Erythroblast (primary cell): ENCODE data around the gene POLD2.

Experiments used
- DNase-seq, 2 experiments: peaks; one replicate each; lab custom pipeline; 2025; lab: John Stamatoyannopoulos, UW
- GATA1 ChIP-seq: IDR thresholded peaks from 2 replicates; pipeline ENCODE4 v1.6.1; 2011; ENCODE audit warnings: low read depth, mild to moderate bottlenecking, control low read depth, low read length, moderate library complexity
- POLR2A ChIP-seq: IDR thresholded peaks from 2 replicates; pipeline ENCODE4 v1.6.1; 2011; ENCODE audit warnings: mild to moderate bottlenecking, low read length

POLD2 gene

DNA sequence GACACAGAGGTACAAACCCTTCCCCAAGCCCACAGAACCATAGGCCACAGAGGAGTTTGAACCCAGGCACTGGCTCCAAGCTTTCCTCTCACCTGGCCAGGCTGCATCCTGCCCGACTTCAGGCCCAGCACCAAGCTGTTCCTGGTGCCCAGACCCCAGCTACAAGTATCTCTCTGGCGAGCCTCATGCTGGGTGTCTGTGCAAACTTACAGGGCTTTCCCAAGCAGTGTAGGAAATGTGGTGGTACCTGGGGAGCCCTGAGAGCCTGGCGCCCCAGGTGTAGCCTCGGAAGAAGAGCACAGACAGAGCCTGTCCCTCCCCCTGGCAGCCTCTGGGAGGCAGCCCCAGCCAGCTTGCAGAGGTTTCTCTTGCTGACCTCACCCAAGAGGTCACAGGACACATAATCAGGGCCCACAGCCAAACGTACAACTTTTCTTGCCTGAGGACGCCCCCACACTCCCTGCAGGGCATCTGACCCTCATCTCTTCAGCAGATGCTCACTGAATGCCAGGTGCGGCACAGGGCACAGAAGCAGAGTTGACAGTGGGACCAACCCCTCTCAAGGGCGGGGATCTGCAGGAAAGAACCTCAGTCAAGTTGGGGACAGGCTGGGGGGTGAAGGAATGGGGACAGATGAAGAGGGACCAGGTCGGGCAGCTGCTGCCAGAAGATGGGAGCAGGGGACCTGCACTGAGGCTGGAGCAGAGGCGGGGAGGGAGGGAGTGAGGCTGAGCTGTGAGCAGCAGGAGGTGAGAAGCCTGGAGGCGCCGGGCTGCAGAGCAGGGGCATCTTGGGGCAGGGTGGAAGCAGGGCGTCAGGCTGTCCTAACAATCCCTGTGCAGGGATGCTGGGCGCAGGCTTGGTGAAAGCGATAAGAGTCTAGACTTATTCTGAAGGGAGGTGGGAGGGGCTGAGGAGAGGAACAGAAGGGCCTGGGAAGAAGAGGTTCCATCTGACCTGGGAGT lies 34.0 kb upstream of the POLD2 start:
- DNase-seq, result no peak
- no peak for TF ChIP-seq GATA1
- no peak for TF ChIP-seq POLR2A

GRCh38 chr7:44156453-44157010 lies 33.2 kb upstream of the POLD2 start:
- DNase-seq, result no peak
- no peak for TF ChIP-seq GATA1
- no peak for TF ChIP-seq POLR2A

DNA sequence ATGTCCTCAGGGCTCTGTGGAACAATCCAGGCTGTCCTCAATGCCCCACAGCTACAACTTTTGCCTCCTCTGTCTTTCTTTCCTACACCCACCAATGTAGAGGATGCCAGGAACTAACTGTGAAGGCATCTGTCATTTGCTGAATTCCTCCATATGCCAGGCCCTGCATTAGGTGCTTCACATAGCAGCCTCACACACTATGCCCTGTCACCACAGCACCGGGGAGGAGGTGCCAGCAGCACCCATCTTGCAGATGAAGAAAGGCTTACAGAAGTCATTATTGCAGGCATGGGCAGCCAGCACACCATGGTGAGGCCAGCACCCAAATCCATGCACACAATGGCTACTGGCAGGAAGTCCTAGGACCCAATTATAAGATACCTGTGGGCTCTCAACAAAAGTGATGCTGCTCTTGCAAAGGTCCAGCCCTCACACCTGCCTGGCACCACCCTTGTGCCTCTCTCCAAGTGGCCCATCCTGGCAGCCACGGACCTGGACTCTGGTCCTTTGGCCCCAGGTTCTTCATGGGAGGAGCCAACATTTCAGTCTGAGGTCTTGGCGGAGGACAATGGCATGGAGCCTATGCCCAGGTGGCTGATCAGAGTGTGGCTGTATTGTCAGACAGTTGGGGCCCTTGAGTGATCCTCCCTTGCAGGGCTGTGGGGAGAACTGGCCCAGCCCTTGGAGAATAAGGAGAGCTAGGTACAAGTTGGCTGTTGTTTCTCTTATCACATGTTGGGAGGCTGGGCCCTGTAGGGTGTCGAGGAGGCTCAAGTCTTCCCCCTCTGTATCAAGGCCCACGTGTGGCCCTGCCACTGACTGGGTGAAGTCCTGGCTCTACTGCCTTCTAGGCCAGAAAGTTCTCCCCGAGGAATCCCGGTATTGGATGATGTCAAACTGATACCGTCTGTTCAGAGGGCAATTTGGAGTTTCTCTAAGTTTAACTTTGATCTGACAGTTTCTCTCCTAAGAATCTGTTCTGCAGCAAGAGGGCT lies 32.1 kb upstream of the POLD2 start:
- DNase-seq, result no peak
- TF ChIP-seq GATA1 (no peak), POLR2A (no peak)

DNA sequence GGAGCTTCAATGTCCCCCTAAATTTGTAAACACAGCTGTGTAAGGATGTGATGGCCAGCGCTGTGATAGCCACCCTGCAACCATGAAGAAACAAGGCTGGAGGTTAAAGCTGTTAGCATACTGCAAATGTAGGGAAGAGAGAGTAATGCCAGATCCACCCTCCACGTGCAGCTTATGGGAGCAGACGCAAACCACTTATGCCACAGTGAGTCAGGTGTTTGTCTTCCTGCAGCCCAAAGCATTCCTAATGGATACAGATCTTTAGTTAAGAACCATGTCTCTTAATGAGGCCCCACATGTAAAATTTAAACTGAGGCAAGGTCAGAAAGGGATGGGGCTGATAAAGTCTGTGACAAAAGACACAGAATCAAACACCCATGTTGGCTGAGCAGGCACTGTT lies 31.4 kb upstream of the POLD2 start:
- no peak for TF ChIP-seq POLR2A
- no peak for TF ChIP-seq GATA1
- DNase-seq, result no peak

DNA sequence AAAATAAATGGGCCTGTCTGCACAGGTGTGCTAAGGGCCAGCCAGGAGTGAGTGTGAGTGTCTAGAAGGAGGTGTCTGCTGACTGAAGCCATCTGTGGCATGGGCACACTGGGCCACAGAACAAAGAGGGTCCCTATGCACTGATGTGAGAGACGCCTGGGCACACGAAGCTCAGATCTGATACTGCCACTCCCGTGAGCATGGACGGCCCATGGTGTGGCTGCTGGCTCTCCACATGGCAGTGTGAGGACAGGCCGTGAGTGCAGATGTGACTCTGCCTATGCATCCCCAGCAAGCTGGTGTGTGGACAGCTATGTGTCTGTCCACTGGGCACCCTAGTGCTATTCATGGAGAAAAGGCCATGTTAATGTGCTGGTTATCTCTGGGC lies 30.6 kb upstream of the POLD2 start:
- no peak for DNase-seq
- TF ChIP-seq GATA1, result no peak
- no peak for TF ChIP-seq POLR2A

DNA sequence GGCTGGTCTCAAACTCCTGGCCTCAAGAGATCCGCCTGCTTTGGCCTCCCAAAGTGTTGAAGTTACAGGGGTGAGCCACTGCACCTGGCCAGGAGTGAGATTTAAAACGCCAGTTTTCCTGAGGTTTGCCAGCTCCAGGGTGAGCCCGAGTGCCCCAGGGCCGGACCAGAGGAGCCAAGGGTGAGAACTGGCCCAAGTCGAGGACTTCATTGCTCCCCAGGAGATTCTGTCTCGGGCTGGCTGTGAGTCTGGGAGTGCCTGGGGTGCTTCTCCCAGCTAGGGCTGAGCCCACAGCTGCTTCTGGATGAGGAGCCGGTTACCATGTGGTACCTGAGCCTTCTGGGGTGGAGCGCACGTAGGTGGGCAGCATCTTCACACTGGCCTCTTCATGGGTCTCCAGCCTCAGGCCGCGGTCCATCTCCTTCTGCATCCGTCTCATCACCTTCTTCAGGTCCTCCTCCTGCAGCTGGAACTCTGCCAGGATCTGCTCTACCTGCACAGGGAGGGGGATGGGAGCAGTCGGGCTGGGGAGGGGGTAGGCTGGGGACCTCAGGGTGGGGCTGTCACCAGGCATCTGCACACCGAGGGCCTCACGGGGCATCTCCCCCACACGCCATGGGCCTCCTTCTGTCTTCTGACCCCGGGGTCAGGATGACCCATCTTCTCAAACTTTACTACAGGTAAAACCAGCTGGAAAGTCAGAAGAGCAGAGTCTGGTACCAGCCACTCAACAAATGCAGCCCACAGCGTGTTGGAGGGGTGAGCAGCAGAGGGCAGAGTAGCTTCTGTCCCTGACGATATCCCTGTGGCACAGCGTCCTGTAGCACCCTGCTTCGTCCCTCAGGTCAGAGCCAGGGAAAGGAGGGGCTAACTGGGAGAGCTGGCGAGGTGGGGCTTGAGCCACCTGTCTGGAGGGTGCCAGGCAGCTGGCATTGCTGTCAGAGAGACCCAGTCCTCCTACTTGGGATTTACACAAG lies 29.9 kb upstream of the POLD2 start:
- TF ChIP-seq POLR2A (no peak), GATA1 (no peak)
- DNase-seq, result no peak

DNA sequence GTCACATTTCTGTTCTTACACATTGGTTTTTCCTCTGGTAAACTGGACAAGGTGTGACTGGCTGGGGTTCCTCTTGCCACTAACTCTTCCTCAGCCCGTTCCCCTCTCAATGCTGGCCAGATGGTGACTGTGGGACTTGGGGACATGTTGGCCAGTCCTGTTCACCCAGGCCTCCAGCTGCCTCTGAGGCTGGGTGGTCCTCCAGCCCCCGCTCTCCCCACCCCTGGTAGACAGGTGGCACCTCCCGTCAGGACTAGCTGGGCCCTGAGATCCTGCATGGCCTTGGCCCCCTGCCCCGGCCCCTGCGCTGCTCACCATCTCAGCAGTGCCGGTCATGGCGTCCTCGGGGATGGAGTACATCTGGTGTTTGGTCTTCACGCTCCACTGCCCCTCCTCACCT lies 28.6 kb upstream of the POLD2 start:
- no peak for TF ChIP-seq POLR2A
- no peak for TF ChIP-seq GATA1

GRCh38 chr7:44150966-44151941 lies 27.9 kb upstream of the POLD2 start:
- TF ChIP-seq POLR2A (no peak), GATA1 (no peak)
- DNase-seq, result no peak

More for the DNA sequence above, 28.6 kb upstream of the POLD2 start:
- no peak for DNase-seq

DNA sequence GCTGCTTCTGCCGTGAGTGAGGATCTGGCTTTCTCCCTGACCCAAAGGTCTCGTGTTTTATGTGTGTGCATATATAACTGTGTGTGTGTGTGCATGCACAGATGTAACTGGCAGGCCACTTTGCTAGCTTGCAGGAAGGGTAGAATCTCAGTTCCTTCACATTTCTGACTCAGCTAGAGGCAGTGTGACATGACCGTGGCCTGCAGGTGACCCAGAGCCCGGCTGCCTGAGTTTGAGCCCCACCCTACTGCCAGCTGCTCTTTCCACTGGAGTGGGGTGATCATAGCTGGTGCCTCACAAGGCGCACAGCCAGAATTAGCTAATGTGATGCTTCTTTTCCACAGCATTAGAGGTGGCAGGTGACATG lies 27.1 kb upstream of the POLD2 start:
- DNase-seq, result no peak
- TF ChIP-seq POLR2A (no peak), GATA1 (no peak)

- DNase-seq, result no peak
- TF ChIP-seq POLR2A, result no peak
- TF ChIP-seq GATA1, result no peak
Observed at GRCh38 chr7:44149571-44150465, 26.5 kb upstream of the POLD2 start.
